ENCODE measurements around the gene PIGK.

DNA sequence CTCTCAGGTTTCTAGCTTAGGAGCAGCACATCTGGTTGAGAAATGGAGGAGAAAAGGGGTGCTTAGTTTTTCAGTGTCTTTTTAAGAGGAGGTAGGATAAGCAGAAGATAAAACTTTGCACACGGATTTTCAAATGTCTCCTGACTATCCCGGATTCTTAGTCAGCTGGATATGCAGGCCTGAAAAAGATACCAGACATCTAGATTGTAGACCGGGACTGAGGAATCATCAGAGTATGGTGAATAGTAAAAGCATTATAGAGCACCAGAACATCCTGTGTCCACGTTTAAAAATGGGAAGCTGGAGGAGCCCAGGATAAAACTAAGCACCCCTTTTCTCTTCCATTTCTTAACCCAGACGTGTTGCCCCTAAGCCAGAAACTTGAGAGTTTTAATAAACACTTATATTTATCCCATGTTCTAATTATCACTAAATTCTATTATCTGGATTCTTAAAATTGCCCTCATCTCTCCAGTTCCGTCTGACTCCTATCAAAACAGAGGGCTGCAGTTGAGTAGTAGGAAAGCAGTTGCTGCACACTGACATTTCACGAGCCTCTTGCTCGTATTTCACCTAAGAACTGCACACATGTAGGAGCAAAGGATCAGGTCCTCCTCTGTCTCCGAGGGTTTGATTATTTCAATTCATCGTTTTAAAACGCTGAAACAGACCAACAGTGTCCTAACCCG is 609 bp downstream of the PIGK start:
- TF ChIP-seq, protein P1, sequence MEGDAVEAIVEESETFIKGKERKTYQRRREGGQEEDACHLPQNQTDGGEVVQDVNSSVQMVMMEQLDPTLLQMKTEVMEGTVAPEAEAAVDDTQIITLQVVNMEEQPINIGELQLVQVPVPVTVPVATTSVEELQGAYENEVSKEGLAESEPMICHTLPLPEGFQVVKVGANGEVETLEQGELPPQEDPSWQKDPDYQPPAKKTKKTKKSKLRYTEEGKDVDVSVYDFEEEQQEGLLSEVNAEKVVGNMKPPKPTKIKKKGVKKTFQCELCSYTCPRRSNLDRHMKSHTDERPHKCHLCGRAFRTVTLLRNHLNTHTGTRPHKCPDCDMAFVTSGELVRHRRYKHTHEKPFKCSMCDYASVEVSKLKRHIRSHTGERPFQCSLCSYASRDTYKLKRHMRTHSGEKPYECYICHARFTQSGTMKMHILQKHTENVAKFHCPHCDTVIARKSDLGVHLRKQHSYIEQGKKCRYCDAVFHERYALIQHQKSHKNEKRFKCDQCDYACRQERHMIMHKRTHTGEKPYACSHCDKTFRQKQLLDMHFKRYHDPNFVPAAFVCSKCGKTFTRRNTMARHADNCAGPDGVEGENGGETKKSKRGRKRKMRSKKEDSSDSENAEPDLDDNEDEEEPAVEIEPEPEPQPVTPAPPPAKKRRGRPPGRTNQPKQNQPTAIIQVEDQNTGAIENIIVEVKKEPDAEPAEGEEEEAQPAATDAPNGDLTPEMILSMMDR (IDR thresholded peaks at IDR 0.05): no peak
- TF ChIP-seq POLR2A (IDR thresholded peaks at IDR 0.05): no peak

Data from tibial nerve (tissue), 3 donors.